ENCODE results near the gene FIBP. TPM values are rescaled to one million over a fixed set of nuclear protein-coding genes. Genes with fewer than 3 reads are reported as not detected.

The FIBP gene
- total and polyA plus RNA-seq, 10 of the 15 experiments (the other 5 are each of a cell fraction or from before 2014, with no cell fraction given): 65.1 to 182 (median 94.6) TPM

DNA sequence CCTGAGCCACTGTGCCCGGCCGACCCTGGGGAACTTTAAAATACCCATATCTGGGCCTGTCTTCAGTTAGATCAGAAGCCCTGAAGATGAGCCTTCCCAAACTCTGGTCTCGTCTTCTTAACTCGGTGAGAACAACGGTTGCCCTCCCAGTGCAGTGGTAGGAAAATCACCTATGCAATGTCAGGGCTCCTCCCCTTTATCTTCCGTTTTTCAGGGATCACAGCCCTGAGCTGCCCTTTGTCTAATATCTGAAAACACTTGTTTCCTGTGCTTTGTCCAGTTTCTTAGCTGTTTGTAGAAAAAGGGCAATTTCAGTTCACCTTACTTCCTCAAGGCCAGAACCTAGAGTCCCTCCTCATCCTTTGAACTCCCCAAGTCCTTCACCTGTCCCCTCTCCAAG is 40.4 kb upstream of the FIBP start:
- POLR2A ChIA-PET: interaction anchor here (1.0 to 3.1 kb wide), 10 partner anchors 8 to 41 kb away, joined by 3 to 29 read pairs (median 5); partner anchors contain the start of genes CCDC85B and FOSL1
- TF ChIP-seq IRF4 (IDR thresholded peaks at IDR 0.05; ENCODE audit: low read depth, low read length) (no peak), RUNX3 (IDR thresholded peaks at IDR 0.05; ENCODE audit: low read length) (no peak), CHD2 (IDR thresholded peaks at IDR 0.05; ENCODE audit: borderline replicate concordance, low read depth, low read length) (no peak), SPI1 (IDR thresholded peaks at IDR 0.05; ENCODE audit: borderline replicate concordance, insufficient read depth, low read depth, low read length) (no peak), YY1 (IDR thresholded peaks at IDR 0.05; ENCODE audit: low read depth, low read length) (no peak), NFIC (IDR thresholded peaks at IDR 0.05; ENCODE audit: low read depth, low read length) (no peak), HCFC1 (IDR thresholded peaks at IDR 0.05; ENCODE audit: low read length) (no peak), ATF7 (IDR thresholded peaks at IDR 0.05; ENCODE audit: low read depth) (no peak), ZBED1 (IDR thresholded peaks at IDR 0.05; ENCODE audit: borderline replicate concordance) (no peak), KAT2A (conservative IDR thresholded peaks at IDR 0.05; ENCODE audit: control insufficient read depth, low read depth, low read length) (no peak), RBBP5 (conservative IDR thresholded peaks at IDR 0.05) (no peak), SUPT20H (IDR thresholded peaks at IDR 0.05; ENCODE audit: borderline replicate concordance, control insufficient read depth, low read depth, low read length) (no peak), KLF5 (IDR thresholded peaks at IDR 0.05; ENCODE audit: partially characterized antibody) (no peak), IKZF2 (IDR thresholded peaks at IDR 0.05) (no peak), MYC (IDR thresholded peaks at IDR 0.05; ENCODE audit: insufficient read depth, insufficient read length, insufficient replicate concordance, low read length, severe bottlenecking) (no peak), GATAD2B (conservative IDR thresholded peaks at IDR 0.05; ENCODE audit: low read depth) (no peak), POLR2AphosphoS2 (IDR thresholded peaks at IDR 0.05; ENCODE audit: low read depth, low read length) (no peak)
- TF ChIP-seq, protein P1, sequence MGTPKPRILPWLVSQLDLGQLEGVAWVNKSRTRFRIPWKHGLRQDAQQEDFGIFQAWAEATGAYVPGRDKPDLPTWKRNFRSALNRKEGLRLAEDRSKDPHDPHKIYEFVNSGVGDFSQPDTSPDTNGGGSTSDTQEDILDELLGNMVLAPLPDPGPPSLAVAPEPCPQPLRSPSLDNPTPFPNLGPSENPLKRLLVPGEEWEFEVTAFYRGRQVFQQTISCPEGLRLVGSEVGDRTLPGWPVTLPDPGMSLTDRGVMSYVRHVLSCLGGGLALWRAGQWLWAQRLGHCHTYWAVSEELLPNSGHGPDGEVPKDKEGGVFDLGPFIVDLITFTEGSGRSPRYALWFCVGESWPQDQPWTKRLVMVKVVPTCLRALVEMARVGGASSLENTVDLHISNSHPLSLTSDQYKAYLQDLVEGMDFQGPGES (IDR thresholded peaks at IDR 0.05): no peak
- intact Hi-C loops (cut with micrococcal nuclease; ENCODE audit: unreplicated experiment): loop anchor here (5.0 kb wide), 1 partner anchor 36 kb away; the partner anchor contains the start of gene CCDC85B
- H3K4me2 ChIP-seq (ENCODE audit: control insufficient read depth, insufficient read depth): peak overlapping the region; percentile 92
- CTCF ChIA-PET: interaction anchor here (1.0 to 2.0 kb wide), 4 partner anchors 35 to 58 kb away, joined by 4 to 7 read pairs (median 6); partner anchors contain the start of gene CCDC85B
- H3K79me2 ChIP-seq (ENCODE audit: control insufficient read depth, insufficient read depth, low read length): no peaks in the 10 kb centered on the region
- WGBS (ENCODE audit: insufficient coverage, insufficient replicate concordance, low lambda C conversion rate, missing lambda C conversion rate): 44% methylated on average over 6 of the region's 6 CpGs
- SMC1A ChIA-PET (ENCODE audit: uncharacterized antibody, unreplicated experiment): interaction anchor here (0.7 to 2.3 kb wide), 4 partner anchors 14 to 39 kb away, joined by 3 to 19 read pairs (median 6); partner anchors contain the start of gene CCDC85B
- RAD21 ChIA-PET (ENCODE audit: unreplicated experiment): interaction anchor here (0.5 to 1.6 kb wide), 7 partner anchors 27 to 207 kb away, joined by 3 to 9 read pairs (median 3); partner anchors contain the start of genes BANF1, CCDC85B and EIF1AD
- FAIRE-seq: peak; percentile 38
- peak; percentile 36 for ATAC-seq
- no peaks in the 10 kb centered on the region for H3K36me3 ChIP-seq (ENCODE audit: control insufficient read depth in 2 of 2, insufficient read depth in 2 of 2, low read length in 1 of 2)
- H3K9me3 ChIP-seq (replicated peaks; ENCODE audit: control insufficient read depth, insufficient read depth, low read length): no peaks in the 10 kb centered on the region
- no peaks in the 10 kb centered on the region for H3K27me3 ChIP-seq (replicated peaks in 1 of 2; ENCODE audit: control insufficient read depth in 2 of 2, insufficient read depth in 2 of 2, low read length in 1 of 2)
- H3K9ac ChIP-seq (ENCODE audit: control insufficient read depth, insufficient read depth, low read length): peak overlapping the region; percentile 83
- DNase-seq (ENCODE audit: low read depth, low spot score): no peak
- no peaks in the 10 kb centered on the region for H4K20me1 ChIP-seq (ENCODE audit: control insufficient read depth, insufficient read depth)
- H2AFZ ChIP-seq (ENCODE audit: control insufficient read depth, low read depth, low read length): peak overlapping the region; percentile 6
- H3K4me1 ChIP-seq (ENCODE audit: control insufficient read depth, insufficient read depth, low read length): peaks cover 20% of the 10 kb centered on the region
- in situ Hi-C loops (cut with MboI): no loop called here
- peak overlapping the region; percentile 65; the same call in 1 of the 2 replicates for H3K4me3 ChIP-seq
- TSS peak; percentile 68 for BruUV-seq (replicated peaks)
- H3K27ac ChIP-seq (ENCODE audit: control insufficient read depth, insufficient read depth): peak overlapping the region; percentile 99

All from GM12878 (cell line).